Neural crest cell (in vitro differentiated cells): Measurements from ENCODE around the gene SPTBN5. TPM values are rescaled to one million over a fixed set of nuclear protein-coding genes. Genes with fewer than 3 reads are reported as not detected.

Source experiments
- DNase-seq: peaks from one replicate; pipeline ENCODE4 v3.0.0; 2021; ENCODE audit warnings: low read depth, mixed read lengths, low spot score
- H3K27ac Mint-ChIP-seq: one replicate; pipeline ENCODE4 v1.8.0; 2021; ENCODE audit warnings: mild to moderate bottlenecking, mixed read lengths; ENCODE audit not compliant: unreplicated experiment
- H3K27me3 Mint-ChIP-seq: 2 replicates; pipeline ENCODE4 v1.8.0; 2021; ENCODE audit warnings: low read depth, mild to moderate bottlenecking, mixed read lengths
- H3K36me3 Mint-ChIP-seq: 2 replicates; pipeline ENCODE4 v1.8.0; 2021; ENCODE audit warnings: low read depth, mild to moderate bottlenecking, mixed read lengths
- H3K4me1 Mint-ChIP-seq: 2 replicates; pipeline ENCODE4 v1.8.0; 2021; ENCODE audit warnings: mixed read lengths
- H3K4me3 Mint-ChIP-seq: one replicate; pipeline ENCODE4 v1.8.0; 2021; ENCODE audit warnings: mild to moderate bottlenecking, mixed read lengths
- H3K9me3 Mint-ChIP-seq: 2 replicates; pipeline ENCODE4 v1.8.0; 2021; ENCODE audit warnings: mixed read lengths
- total RNA-seq: library from RNA; stranded (reverse); gene quantifications from 2 replicates; pipeline ENCODE4 v1.2.1, GENCODE V29; 2021
- TF ChIP-seq, protein P1 (sequence below): fragments of 200-600 bp; sonication (generic); conservative IDR thresholded peaks from 2 replicates; pipeline ENCODE4 v1.5.0; 2021; ENCODE audit warnings: antibody characterized with exemption, mild to moderate bottlenecking

SPTBN5 gene
- total RNA-seq, 1 donor from 2014 or later, result 0.77 TPM

DNA sequence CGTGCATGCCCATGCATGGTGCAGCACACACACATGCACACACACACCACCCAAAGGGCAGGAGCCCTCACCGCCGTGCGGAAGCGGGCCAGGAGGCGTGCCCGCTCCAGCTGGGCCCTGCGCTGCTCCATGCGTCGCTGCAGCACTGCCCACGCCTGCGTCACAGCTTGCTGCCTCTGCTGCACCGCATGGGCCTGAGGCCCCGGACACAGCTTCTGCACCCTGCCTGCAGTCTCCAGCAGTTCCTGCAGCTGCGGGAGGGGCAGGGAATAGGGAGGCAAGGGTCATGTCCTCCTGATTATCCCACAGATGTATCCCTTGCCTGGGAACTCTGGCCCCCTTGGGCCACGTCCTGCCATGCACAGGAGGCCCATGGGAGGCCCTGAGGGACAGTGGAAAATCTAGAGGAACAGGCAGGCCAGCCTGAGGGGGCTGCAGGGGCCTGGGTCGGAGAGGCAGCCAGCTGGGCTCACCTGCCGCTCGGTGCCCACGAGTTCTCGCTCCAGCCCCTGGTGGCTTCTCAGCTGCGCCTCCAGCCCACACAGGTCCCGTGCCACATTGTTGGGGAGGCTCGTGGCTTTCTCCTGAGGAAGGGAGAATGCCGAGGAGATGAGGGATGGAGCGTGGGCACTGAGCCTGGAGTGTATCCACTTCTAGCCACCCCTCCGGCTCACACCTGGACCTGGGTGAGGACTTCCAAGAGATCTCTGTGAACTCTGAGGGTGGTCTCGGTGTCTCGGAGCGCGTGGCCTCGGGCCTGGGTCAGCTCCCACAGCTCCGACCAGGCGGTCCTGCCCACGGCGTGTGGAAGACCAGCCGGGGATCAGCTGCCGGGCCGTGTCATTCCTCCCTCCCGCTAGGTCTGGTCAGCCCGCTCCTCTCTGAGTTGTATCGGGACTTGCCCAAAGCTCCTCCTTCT, 23.8 kb downstream of the SPTBN5 start:
- peak overlapping the region; percentile 29 for H3K4me3 Mint-ChIP-seq
- TF ChIP-seq, protein P1, sequence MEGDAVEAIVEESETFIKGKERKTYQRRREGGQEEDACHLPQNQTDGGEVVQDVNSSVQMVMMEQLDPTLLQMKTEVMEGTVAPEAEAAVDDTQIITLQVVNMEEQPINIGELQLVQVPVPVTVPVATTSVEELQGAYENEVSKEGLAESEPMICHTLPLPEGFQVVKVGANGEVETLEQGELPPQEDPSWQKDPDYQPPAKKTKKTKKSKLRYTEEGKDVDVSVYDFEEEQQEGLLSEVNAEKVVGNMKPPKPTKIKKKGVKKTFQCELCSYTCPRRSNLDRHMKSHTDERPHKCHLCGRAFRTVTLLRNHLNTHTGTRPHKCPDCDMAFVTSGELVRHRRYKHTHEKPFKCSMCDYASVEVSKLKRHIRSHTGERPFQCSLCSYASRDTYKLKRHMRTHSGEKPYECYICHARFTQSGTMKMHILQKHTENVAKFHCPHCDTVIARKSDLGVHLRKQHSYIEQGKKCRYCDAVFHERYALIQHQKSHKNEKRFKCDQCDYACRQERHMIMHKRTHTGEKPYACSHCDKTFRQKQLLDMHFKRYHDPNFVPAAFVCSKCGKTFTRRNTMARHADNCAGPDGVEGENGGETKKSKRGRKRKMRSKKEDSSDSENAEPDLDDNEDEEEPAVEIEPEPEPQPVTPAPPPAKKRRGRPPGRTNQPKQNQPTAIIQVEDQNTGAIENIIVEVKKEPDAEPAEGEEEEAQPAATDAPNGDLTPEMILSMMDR, result no peak
- no peaks in the 10 kb centered on the region for H3K9me3 Mint-ChIP-seq
- H3K27me3 Mint-ChIP-seq, result no peaks in the 10 kb centered on the region
- H3K27ac Mint-ChIP-seq, result no peak overlapping the region
- peaks cover 16% of the 10 kb centered on the region for H3K4me1 Mint-ChIP-seq
- no peak for DNase-seq
- no peaks in the 10 kb centered on the region for H3K36me3 Mint-ChIP-seq

- Mint-ChIP-seq H3K27me3 (no peaks in the 10 kb centered on the region), H3K9me3 (no peaks in the 10 kb centered on the region), H3K27ac (no peak overlapping the region), H3K36me3 (no peaks in the 10 kb centered on the region), H3K4me3 (no peak overlapping the region), H3K4me1 (peaks cover 16% of the 10 kb centered on the region)
- TF ChIP-seq, protein P1, result no peak
- DNase-seq, result no peak
Observed at GRCh38 chr15:41868321-41868720, 25.5 kb downstream of the SPTBN5 start.

GRCh38 chr15:41866872-41867579, 26.8 kb downstream of the SPTBN5 start:
- Mint-ChIP-seq H3K9me3 (no peaks in the 10 kb centered on the region), H3K36me3 (no peaks in the 10 kb centered on the region), H3K27ac (peak overlapping the region; percentile 67), H3K4me1 (peaks cover 20% of the 10 kb centered on the region), H3K27me3 (no peaks in the 10 kb centered on the region), H3K4me3 (no peak overlapping the region)
- TF ChIP-seq, protein P1, result no peak
- no peak for DNase-seq

DNA sequence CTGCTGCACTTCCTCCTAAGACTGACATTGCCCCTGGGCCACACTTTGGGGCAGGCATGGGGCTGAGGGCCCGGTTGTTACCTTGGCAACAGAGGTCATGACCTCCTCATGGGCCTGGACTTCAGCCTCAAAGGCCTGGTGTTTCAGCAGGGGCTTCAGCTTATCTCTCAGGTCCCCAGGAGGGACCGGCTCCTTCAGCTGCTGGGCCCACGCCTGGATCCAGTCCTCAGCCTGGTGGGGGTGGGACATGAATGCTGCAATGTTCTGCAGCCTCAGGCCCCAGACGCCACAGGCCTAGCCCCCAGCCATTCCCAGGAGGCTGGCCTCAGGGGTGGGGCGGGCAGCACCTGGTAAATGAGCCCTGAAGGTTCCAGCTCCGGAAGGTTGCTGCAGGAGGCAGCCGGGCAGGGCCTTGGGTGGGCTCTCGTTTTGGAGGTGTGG, 27.6 kb downstream of the SPTBN5 start:
- TF ChIP-seq, protein P1, result no peak
- no peak overlapping the region for H3K4me3 Mint-ChIP-seq
- no peaks in the 10 kb centered on the region for H3K9me3 Mint-ChIP-seq
- no peaks in the 10 kb centered on the region for H3K36me3 Mint-ChIP-seq
- DNase-seq, result peak; percentile 54
- no peak overlapping the region for H3K27ac Mint-ChIP-seq
- peaks cover 20% of the 10 kb centered on the region for H3K4me1 Mint-ChIP-seq
- no peaks in the 10 kb centered on the region for H3K27me3 Mint-ChIP-seq

DNA sequence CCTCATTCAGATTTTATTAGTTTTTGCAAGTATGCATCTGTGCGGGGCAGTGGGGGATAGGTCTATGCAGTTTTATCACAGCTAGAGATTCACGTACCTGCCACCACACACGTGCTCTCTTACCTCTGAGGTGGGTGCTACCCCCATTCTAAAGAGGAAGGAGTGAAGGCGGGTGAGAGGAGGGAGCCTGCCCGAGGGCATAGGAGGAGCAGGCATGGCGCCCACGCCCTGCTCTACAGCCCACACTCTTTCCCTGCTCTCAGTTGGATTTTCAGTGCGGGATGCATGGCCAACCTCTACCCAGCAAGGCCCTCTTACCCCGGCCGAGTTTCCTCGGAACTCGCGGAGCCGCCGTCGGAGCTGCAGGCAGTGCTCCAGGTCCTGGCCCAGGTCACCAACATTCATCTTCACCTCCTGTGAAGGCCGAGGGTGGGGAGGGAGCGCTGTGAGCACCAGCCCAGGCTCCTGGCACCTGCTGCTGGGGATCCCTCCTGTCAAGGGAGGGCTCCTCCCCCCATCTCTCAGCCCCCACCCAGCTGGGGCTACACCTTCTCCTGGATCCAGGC, 28.3 kb downstream of the SPTBN5 start:
- H3K9me3 Mint-ChIP-seq, result no peaks in the 10 kb centered on the region
- peaks cover 24% of the 10 kb centered on the region for H3K4me1 Mint-ChIP-seq
- no peak for DNase-seq
- TF ChIP-seq, protein P1, result no peak
- no peaks in the 10 kb centered on the region for H3K27me3 Mint-ChIP-seq
- H3K27ac Mint-ChIP-seq, result no peak overlapping the region
- H3K4me3 Mint-ChIP-seq, result no peak overlapping the region
- H3K36me3 Mint-ChIP-seq, result no peaks in the 10 kb centered on the region
